Loucy (cell line): ENCODE results near the gene ZNF581.

ENCODE experiments used
- H2AFZ ChIP-seq: fragments of 200-600 bp; sonication (generic); 2 replicates; pipeline ENCODE4 v1.6.0; 2016; ENCODE audit warnings: antibody characterized with exemption, mild to moderate bottlenecking, low read length, moderate library complexity
- H3F3A ChIP-seq: fragments of 200-600 bp; 2 replicates; pipeline ENCODE4 v1.6.0; 2016; ENCODE audit warnings: antibody characterized with exemption, low read depth, mild to moderate bottlenecking
- H3K27me3 ChIP-seq: fragments of 200-600 bp; sonication (generic); 2 replicates; pipeline ENCODE4 v1.6.1; 2014; ENCODE audit warnings: low read length, mild to moderate bottlenecking; ENCODE audit not compliant: insufficient read depth, poor library complexity, severe bottlenecking
- H3K36me3 ChIP-seq: fragments of 200-600 bp; sonication (generic); 2 replicates; pipeline ENCODE4 v1.6.1; 2016; ENCODE audit warnings: low read length; ENCODE audit not compliant: insufficient read depth
- H3K4me1 ChIP-seq: fragments of 200-600 bp; sonication (generic); 2 replicates; pipeline ENCODE4 v1.5.1; 2014; ENCODE audit warnings: low read length, mild to moderate bottlenecking; ENCODE audit not compliant: insufficient read depth, poor library complexity, severe bottlenecking
- H3K4me2 ChIP-seq: fragments of 200-600 bp; sonication (generic); 2 replicates; pipeline ENCODE4 v1.6.0; 2014; ENCODE audit warnings: antibody characterized with exemption, low read length, low read depth, mild to moderate bottlenecking; ENCODE audit not compliant: poor library complexity, severe bottlenecking
- H3K4me3 ChIP-seq: fragments of 200-600 bp; sonication (generic); 2 replicates; pipeline ENCODE4 v1.5.1; 2014; ENCODE audit warnings: low read length, mild to moderate bottlenecking, mixed read lengths; ENCODE audit not compliant: poor library complexity, severe bottlenecking
- H3K79me2 ChIP-seq: fragments of 200-600 bp; sonication (generic); 2 replicates; pipeline ENCODE4 v1.6.1; 2014; ENCODE audit warnings: low read length; ENCODE audit not compliant: insufficient read depth
- H3K9ac ChIP-seq: fragments of 200-600 bp; sonication (generic); 2 replicates; pipeline ENCODE4 v1.6.0; 2014; ENCODE audit warnings: mild to moderate bottlenecking, low read depth, low read length, moderate library complexity; ENCODE audit not compliant: poor library complexity, severe bottlenecking
- H3K9me2 ChIP-seq: fragments of 200-600 bp; sonication (generic); replicated peaks from 2 replicates; pipeline ENCODE4 v1.6.1; 2016; ENCODE audit warnings: low read depth, low read length, mixed read lengths
- H3K9me3 ChIP-seq: fragments of 200-600 bp; sonication (generic); 2 replicates; pipeline ENCODE4 v1.6.1; 2014; ENCODE audit warnings: mild to moderate bottlenecking, antibody characterized with exemption, low read length, low read depth; ENCODE audit not compliant: insufficient read depth
- H4K20me1 ChIP-seq: fragments of 200-600 bp; sonication (generic); 2 replicates; pipeline ENCODE4 v1.6.0; 2014; ENCODE audit warnings: antibody characterized with exemption, low read length, mild to moderate bottlenecking; ENCODE audit not compliant: insufficient read depth, poor library complexity, severe bottlenecking
- CTCF ChIP-seq: fragments of 200-600 bp; sonication (generic); conservative IDR thresholded peaks from 2 replicates; pipeline ENCODE4 v1.5.1; 2014; ENCODE audit warnings: mild to moderate bottlenecking, antibody characterized with exemption, low read length
- EZH2phosphoT487 ChIP-seq: fragments of 200-600 bp; IDR thresholded peaks from 2 replicates; pipeline ENCODE4 v1.6.1; 2018; ENCODE audit warnings: antibody characterized with exemption, mild to moderate bottlenecking, moderate library complexity, borderline replicate concordance

Gene ZNF581

GRCh38 chr19:55666343-55667005 is 23.0 kb downstream of the ZNF581 start:
- Histone ChIP-seq H3K9me3 (no peaks in the 10 kb centered on the region), H3K4me3 (no peak overlapping the region), H3K4me1 (no peaks in the 10 kb centered on the region), H3K27me3 (no peaks in the 10 kb centered on the region), H3K4me2 (no peak overlapping the region), H4K20me1 (peaks cover 92% of the 10 kb centered on the region), H3K79me2 (peaks cover 96% of the 10 kb centered on the region), H3K9ac (no peak overlapping the region), H3F3A (no peaks in the 10 kb centered on the region), H3K9me2 (no peaks in the 10 kb centered on the region), H2AFZ (no peak overlapping the region), H3K36me3 (peaks cover 94% of the 10 kb centered on the region)
- no peak for TF ChIP-seq CTCF
- TF ChIP-seq EZH2phosphoT487: no peak

- H3K4me3 ChIP-seq: no peak overlapping the region
- peaks cover 96% of the 10 kb centered on the region for H3K79me2 ChIP-seq
- H3K9ac ChIP-seq: no peak overlapping the region
- no peak overlapping the region for H3K4me2 ChIP-seq
- H4K20me1 ChIP-seq: peaks cover 92% of the 10 kb centered on the region
- H3K4me1 ChIP-seq: no peaks in the 10 kb centered on the region
- no peak overlapping the region for H2AFZ ChIP-seq
- no peaks in the 10 kb centered on the region for H3K9me2 ChIP-seq
- H3F3A ChIP-seq: no peaks in the 10 kb centered on the region
- no peaks in the 10 kb centered on the region for H3K9me3 ChIP-seq
- TF ChIP-seq EZH2phosphoT487 (no peak), CTCF (no peak)
- H3K36me3 ChIP-seq: peaks cover 90% of the 10 kb centered on the region
- H3K27me3 ChIP-seq: no peaks in the 10 kb centered on the region
Measured at GRCh38 chr19:55667006-55667381, 23.5 kb downstream of the ZNF581 start.

- no peaks in the 10 kb centered on the region for H3K9me2 ChIP-seq
- no peak overlapping the region for H3K9ac ChIP-seq
- H3K9me3 ChIP-seq: no peaks in the 10 kb centered on the region
- peaks cover 96% of the 10 kb centered on the region for H3K79me2 ChIP-seq
- peaks cover 90% of the 10 kb centered on the region for H3K36me3 ChIP-seq
- no peak overlapping the region for H3K4me3 ChIP-seq
- no peak overlapping the region for H3K4me2 ChIP-seq
- H3K27me3 ChIP-seq: no peaks in the 10 kb centered on the region
- H3K4me1 ChIP-seq: no peaks in the 10 kb centered on the region
- H4K20me1 ChIP-seq: peaks cover 92% of the 10 kb centered on the region
- no peaks in the 10 kb centered on the region for H3F3A ChIP-seq
- H2AFZ ChIP-seq: no peak overlapping the region
- TF ChIP-seq CTCF (no peak), EZH2phosphoT487 (no peak)
Measured at GRCh38 chr19:55667511-55667910, 24.1 kb downstream of the ZNF581 start.
